ENCODE measurements around the gene DSCAML1.

The DSCAML1 gene

GRCh38 chr11:117572671-117573070 is 224.3 kb downstream of the DSCAML1 start:
- Histone ChIP-seq H3K36me3 (replicated peaks; ENCODE audit: low read depth, low read length) (no peaks in the 10 kb centered on the region), H3K9me3 (ENCODE audit: insufficient read depth, low read length) (no peaks in the 10 kb centered on the region), H4K20me1 (ENCODE audit: insufficient read depth, low read length) (no peaks in the 10 kb centered on the region), H3K4me2 (ENCODE audit: low read length) (no peak overlapping the region), H3K27me3 (ENCODE audit: low read depth, low read length) (peaks cover 7% of the 10 kb centered on the region; the same call in 1 of the 2 replicates), H3K79me2 (ENCODE audit: low read length) (no peaks in the 10 kb centered on the region), H3K4me3 (ENCODE audit: low read length) (no peak overlapping the region), H3K4me1 (ENCODE audit: low read length) (no peaks in the 10 kb centered on the region), H3K27ac (ENCODE audit: low read length) (no peak overlapping the region), H2AFZ (ENCODE audit: low read depth, low read length) (no peak overlapping the region), H3K9ac (ENCODE audit: low read length) (no peak overlapping the region)
- TF ChIP-seq EZH2phosphoT487 (IDR thresholded peaks at IDR 0.05; ENCODE audit: low read depth) (no peak), CTCF (IDR thresholded peaks at IDR 0.05; ENCODE audit: low read depth, low read length) (no peak)

GRCh38 chr11:117572129-117572528 is 224.9 kb downstream of the DSCAML1 start:
- Histone ChIP-seq H3K4me2 (ENCODE audit: low read length) (no peak overlapping the region), H3K27ac (ENCODE audit: low read length) (no peak overlapping the region), H3K4me3 (ENCODE audit: low read length) (no peak overlapping the region), H3K9ac (ENCODE audit: low read length) (no peak overlapping the region), H3K4me1 (ENCODE audit: low read length) (no peaks in the 10 kb centered on the region), H3K79me2 (ENCODE audit: low read length) (no peaks in the 10 kb centered on the region), H3K9me3 (ENCODE audit: insufficient read depth, low read length) (no peaks in the 10 kb centered on the region), H3K27me3 (ENCODE audit: low read depth, low read length) (peaks cover 7% of the 10 kb centered on the region; the same call in 1 of the 2 replicates), H4K20me1 (ENCODE audit: insufficient read depth, low read length) (no peaks in the 10 kb centered on the region), H2AFZ (ENCODE audit: low read depth, low read length) (no peak overlapping the region), H3K36me3 (replicated peaks; ENCODE audit: low read depth, low read length) (no peaks in the 10 kb centered on the region)
- TF ChIP-seq CTCF (IDR thresholded peaks at IDR 0.05; ENCODE audit: low read depth, low read length) (no peak), EZH2phosphoT487 (IDR thresholded peaks at IDR 0.05; ENCODE audit: low read depth) (no peak)

GRCh38 chr11:117570701-117571100 is 226.3 kb downstream of the DSCAML1 start:
- no peak overlapping the region for H3K4me3 ChIP-seq (ENCODE audit: low read length)
- no peaks in the 10 kb centered on the region for H3K36me3 ChIP-seq (replicated peaks; ENCODE audit: low read depth, low read length)
- no peaks in the 10 kb centered on the region for H4K20me1 ChIP-seq (ENCODE audit: insufficient read depth, low read length)
- no peaks in the 10 kb centered on the region for H3K9me3 ChIP-seq (ENCODE audit: insufficient read depth, low read length)
- TF ChIP-seq EZH2phosphoT487 (IDR thresholded peaks at IDR 0.05; ENCODE audit: low read depth) = no peak
- no peak for TF ChIP-seq CTCF (IDR thresholded peaks at IDR 0.05; ENCODE audit: low read depth, low read length)
- no peak overlapping the region for H2AFZ ChIP-seq (ENCODE audit: low read depth, low read length)
- H3K4me1 ChIP-seq (ENCODE audit: low read length) = no peaks in the 10 kb centered on the region
- no peak overlapping the region for H3K27ac ChIP-seq (ENCODE audit: low read length)
- peaks cover 8% of the 10 kb centered on the region; the same call in 1 of the 2 replicates for H3K27me3 ChIP-seq (ENCODE audit: low read depth, low read length)
- no peak overlapping the region for H3K9ac ChIP-seq (ENCODE audit: low read length)
- H3K4me2 ChIP-seq (ENCODE audit: low read length) = no peak overlapping the region
- no peaks in the 10 kb centered on the region for H3K79me2 ChIP-seq (ENCODE audit: low read length)

GRCh38 chr11:117569911-117570310 is 227.1 kb downstream of the DSCAML1 start:
- Histone ChIP-seq H3K79me2 (ENCODE audit: low read length) (no peaks in the 10 kb centered on the region), H3K4me1 (ENCODE audit: low read length) (no peaks in the 10 kb centered on the region), H3K36me3 (replicated peaks; ENCODE audit: low read depth, low read length) (no peaks in the 10 kb centered on the region), H3K9me3 (ENCODE audit: insufficient read depth, low read length) (no peaks in the 10 kb centered on the region), H2AFZ (ENCODE audit: low read depth, low read length) (no peak overlapping the region), H3K4me2 (ENCODE audit: low read length) (no peak overlapping the region), H4K20me1 (ENCODE audit: insufficient read depth, low read length) (no peaks in the 10 kb centered on the region), H3K4me3 (ENCODE audit: low read length) (no peak overlapping the region), H3K9ac (ENCODE audit: low read length) (no peak overlapping the region), H3K27ac (ENCODE audit: low read length) (no peak overlapping the region), H3K27me3 (ENCODE audit: low read depth, low read length) (peaks cover 11% of the 10 kb centered on the region; the same call in 1 of the 2 replicates)
- TF ChIP-seq EZH2phosphoT487 (IDR thresholded peaks at IDR 0.05; ENCODE audit: low read depth) (no peak), CTCF (IDR thresholded peaks at IDR 0.05; ENCODE audit: low read depth, low read length) (no peak)
